GM12875 (cell line): ENCODE results near the gene BST2.

Source experiments
- H3K4me3 ChIP-seq: one replicate; pipeline ENCODE4 v1.5.1; 2011; ENCODE audit warnings: low read depth, low read length, control low read depth
- TF ChIP-seq, protein P1 (sequence below): IDR thresholded peaks from 2 replicates; pipeline ENCODE4 v1.5.1; 2011; ENCODE audit warnings: low read depth, mild to moderate bottlenecking, control low read depth, inconsistent platforms, low read length, moderate library complexity, borderline replicate concordance; ENCODE audit not compliant: insufficient read depth

BST2 gene

DNA sequence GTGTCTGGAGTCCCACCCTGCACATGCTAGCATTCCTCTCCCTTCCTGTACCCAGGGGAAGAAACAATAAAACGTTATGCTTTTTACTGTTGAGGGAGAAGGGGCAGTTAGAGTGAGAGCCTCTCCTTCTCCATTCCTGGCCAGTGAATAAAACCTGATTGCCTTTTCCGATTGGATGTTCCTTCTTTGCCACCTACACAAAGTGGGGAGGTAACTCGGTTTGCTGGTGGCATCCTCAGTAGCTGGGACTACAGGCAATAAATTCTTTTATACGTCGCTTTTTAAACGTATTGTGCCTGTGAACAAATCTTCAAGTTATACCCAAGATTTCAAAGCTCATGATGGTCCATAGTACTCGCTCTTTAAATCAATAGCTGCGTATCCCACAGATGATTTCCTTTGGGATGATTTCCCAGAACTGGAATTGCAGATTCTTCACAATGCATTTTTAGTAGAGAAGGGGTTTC, 13.8 kb upstream of the BST2 start:
- TF ChIP-seq, protein P1, sequence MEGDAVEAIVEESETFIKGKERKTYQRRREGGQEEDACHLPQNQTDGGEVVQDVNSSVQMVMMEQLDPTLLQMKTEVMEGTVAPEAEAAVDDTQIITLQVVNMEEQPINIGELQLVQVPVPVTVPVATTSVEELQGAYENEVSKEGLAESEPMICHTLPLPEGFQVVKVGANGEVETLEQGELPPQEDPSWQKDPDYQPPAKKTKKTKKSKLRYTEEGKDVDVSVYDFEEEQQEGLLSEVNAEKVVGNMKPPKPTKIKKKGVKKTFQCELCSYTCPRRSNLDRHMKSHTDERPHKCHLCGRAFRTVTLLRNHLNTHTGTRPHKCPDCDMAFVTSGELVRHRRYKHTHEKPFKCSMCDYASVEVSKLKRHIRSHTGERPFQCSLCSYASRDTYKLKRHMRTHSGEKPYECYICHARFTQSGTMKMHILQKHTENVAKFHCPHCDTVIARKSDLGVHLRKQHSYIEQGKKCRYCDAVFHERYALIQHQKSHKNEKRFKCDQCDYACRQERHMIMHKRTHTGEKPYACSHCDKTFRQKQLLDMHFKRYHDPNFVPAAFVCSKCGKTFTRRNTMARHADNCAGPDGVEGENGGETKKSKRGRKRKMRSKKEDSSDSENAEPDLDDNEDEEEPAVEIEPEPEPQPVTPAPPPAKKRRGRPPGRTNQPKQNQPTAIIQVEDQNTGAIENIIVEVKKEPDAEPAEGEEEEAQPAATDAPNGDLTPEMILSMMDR, result no peak
- peak overlapping the region; percentile 57 for H3K4me3 ChIP-seq

DNA sequence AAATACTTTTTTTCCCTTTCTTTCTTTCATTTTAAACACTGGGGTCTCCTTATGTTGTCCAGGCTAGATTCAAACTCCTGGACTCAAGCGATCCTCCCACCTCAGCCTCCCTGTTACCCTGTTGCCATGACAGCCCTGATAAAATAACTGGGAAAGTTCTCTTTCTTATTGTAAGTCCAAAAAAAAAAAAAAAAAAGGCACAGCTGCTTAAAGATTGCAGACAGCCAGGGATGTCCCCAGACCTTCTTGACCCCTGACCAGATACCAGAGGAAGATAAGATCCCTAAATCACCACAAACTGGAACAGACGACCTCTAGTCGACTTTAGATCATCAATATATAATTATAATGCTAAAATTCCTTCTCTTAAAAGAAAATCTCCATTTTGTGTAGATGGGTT, 13.3 kb upstream of the BST2 start:
- no peak overlapping the region for H3K4me3 ChIP-seq
- TF ChIP-seq, protein P1, result no peak

DNA sequence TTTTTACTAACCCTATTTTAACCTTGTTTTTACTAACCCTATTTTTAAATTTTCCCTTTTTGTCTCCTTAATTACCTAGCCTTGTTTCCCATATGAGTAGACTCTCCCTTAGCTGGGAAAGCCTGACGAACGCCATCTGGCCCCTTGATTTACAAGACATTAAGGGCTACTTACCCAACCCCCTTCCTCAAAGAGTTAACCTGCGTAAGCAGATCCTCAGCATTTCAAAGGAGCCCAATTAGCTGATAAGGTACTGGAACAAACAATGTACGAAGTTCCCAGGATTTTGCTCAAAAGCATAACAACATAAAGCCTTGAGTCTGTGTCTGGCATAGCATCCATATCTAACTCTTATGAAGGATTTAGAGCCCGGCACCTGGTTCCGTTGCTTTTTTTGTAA, 9.7 kb upstream of the BST2 start:
- H3K4me3 ChIP-seq, result no peak overlapping the region
- TF ChIP-seq, protein P1, result no peak

DNA sequence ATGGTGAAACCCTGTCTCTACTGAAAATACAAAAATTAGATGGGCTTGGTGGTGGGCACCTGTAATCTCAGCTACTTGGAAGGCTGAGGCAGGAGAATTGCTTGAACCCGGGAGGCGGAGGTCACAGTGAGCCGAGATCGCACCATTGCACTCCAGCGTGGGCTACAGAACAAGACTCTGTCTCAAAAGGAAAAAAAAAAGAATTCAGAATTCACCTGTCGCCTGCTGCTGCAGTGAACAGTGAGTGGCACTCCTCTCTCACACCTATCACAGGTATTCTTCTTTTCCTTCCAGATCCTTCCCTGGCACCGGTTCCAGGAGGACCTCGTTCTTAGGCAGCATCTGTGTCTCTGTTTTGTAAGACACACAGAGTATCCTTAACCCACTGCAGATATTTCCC, 8.7 kb upstream of the BST2 start:
- TF ChIP-seq, protein P1, result no peak
- no peak overlapping the region for H3K4me3 ChIP-seq

DNA sequence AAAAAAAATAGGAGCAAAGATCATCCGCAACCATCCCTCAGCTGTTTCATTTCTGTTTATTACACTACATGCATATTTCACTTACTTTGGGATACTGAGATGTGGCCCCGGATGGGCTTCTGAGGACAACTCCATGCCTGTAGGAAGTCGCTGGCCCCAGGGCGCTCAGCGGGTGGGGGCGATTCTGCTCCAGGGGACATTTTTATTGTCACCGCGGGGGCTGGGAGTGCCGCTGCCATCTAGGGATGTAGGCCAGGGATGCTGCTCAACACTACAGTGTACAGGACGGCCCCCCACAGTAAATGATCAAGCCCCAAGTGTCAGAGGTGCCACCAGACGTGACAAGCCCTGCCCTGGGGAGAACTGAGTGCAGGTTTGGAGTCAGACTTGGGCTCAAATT, 6.4 kb upstream of the BST2 start:
- H3K4me3 ChIP-seq, result no peak overlapping the region
- TF ChIP-seq, protein P1, result no peak

DNA sequence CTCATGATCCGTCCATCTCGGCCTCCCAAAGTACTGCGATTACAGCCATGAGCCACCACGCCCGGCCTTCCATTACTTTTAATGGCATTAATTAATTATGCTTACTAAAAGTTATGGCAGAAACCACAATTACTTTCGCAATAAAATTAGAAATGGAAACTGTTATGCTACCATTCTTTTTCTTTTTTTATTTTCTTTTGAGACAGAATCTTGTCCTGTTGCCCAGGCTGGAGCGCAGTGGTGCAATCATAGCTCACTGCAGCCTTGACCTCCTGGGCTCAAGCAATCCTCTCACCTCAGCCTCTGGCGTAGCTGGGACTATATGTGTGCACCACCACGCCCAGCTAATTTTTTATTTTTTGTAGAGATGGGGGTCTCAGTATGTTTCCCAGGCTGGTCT, 4.6 kb upstream of the BST2 start:
- H3K4me3 ChIP-seq, result no peak overlapping the region
- TF ChIP-seq, protein P1, result no peak

DNA sequence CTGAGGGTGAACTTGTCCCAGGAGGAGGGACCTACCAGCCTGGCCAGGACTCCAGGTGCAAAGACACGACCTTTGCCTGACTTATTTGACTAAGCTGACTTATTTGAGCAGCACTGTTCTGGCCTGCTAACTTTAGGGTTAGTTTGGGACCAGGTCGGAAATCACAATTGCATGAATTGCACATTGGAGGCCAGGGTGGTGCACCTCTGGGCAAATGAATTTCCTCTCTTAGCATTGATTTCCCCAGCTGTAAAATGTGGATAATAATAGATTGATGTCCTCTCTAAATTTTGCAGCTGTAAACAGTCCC, 1.4 kb upstream of the BST2 start:
- peak overlapping the region; percentile 75 for H3K4me3 ChIP-seq
- TF ChIP-seq, protein P1, result no peak
